GM12872 (cell line): Measurements from ENCODE around the gene SRBD1.

Source experiments
- CTCF ChIP-seq: IDR thresholded peaks from 3 replicates; pipeline ENCODE4 v1.5.1; 2011; ENCODE audit warnings: low read depth, mild to moderate bottlenecking, low read length, moderate library complexity; ENCODE audit not compliant: insufficient read depth

The SRBD1 gene

GRCh38 chr2:45567288-45567963 lies 43.6 kb downstream of the SRBD1 start:
- no peak for TF ChIP-seq CTCF

GRCh38 chr2:45559436-45559835 lies 51.6 kb downstream of the SRBD1 start:
- no peak for TF ChIP-seq CTCF

- TF ChIP-seq CTCF = no peak
These were observed 56.3 kb downstream of the SRBD1 start for GRCh38 chr2:45554742-45555140.

- no peak for TF ChIP-seq CTCF
These were observed 56.9 kb downstream of the SRBD1 start for GRCh38 chr2:45554073-45554741.

- no peak for TF ChIP-seq CTCF
These were observed 59.2 kb downstream of the SRBD1 start for GRCh38 chr2:45551862-45552261.

- no peak for TF ChIP-seq CTCF
These were observed 65.1 kb downstream of the SRBD1 start for GRCh38 chr2:45545943-45546342.

GRCh38 chr2:45543257-45543656 lies 67.8 kb downstream of the SRBD1 start:
- no peak for TF ChIP-seq CTCF
